K562 (cell line): ENCODE results near the gene MDM4. TPM values are rescaled to one million over a fixed set of nuclear protein-coding genes. Genes with fewer than 3 reads are reported as not detected.

Experiments used
- CCNT2 ChIP-seq: IDR thresholded peaks from 2 replicates; pipeline ENCODE4 v1.6.1; 2011; ENCODE audit warnings: borderline replicate concordance, low read depth, mild to moderate bottlenecking, moderate library complexity, mixed read lengths, low read length; ENCODE audit not compliant: insufficient read length; ENCODE audit errors: extremely low read depth
- DMBX1 ChIP-seq: fragments of 250-450 bp; sonication (Bioruptor Pico); IDR thresholded peaks from 2 replicates; pipeline ENCODE4 v1.8.0; 2022; ENCODE audit warnings: inconsistent platforms, mild to moderate bottlenecking, moderate library complexity, borderline replicate concordance
- EGR1 ChIP-seq: fragments of 450-650 bp; conservative IDR thresholded peaks from 2 replicates; pipeline ENCODE4 v1.6.1; 2017; ENCODE audit warnings: mild to moderate bottlenecking
- JUN ChIP-seq, 2 experiments: sonication (generic) in 1 of 2; formaldehyde crosslinking in 1 of 2; IDR thresholded peaks; 2 replicates each; pipeline versions ENCODE4 v1.6.1 to v1.8.0; 2012 to 2022; ENCODE audit warnings: borderline replicate concordance in 2 of 2, mild to moderate bottlenecking in 2 of 2, improper control_type of control experiment in 1 of 2, low read depth in 1 of 2, low read length in 1 of 2, missing genetic modification reagents in 1 of 2
- MBD2 ChIP-seq: sonication (generic); IDR thresholded peaks from 2 replicates; pipeline ENCODE4 v1.6.1; 2016; ENCODE audit warnings: low read depth, borderline replicate concordance
- NBN ChIP-seq: fragments of 450-650 bp; IDR thresholded peaks from 2 replicates; pipeline ENCODE4 v1.6.1; 2016; ENCODE audit warnings: low read depth, mild to moderate bottlenecking
- NEUROD1 ChIP-seq: fragments of 150-350 bp; IDR thresholded peaks from 2 replicates; pipeline ENCODE4 v1.6.1; 2014; ENCODE audit warnings: borderline replicate concordance, low read length, low read depth; ENCODE audit not compliant: partially characterized antibody
- RAD21 ChIP-seq, 2 experiments: fragments of 250-450 bp in 1 of 2; fragments of 450-650 bp in 1 of 2; sonication (Bioruptor Pico) in 1 of 2; formaldehyde crosslinking in 1 of 2; IDR thresholded peaks in 1 of 2; conservative IDR thresholded peaks in 1 of 2; 2 replicates each; pipeline versions ENCODE4 v1.4.0 to v1.8.0; 2020 to 2022; ENCODE audit warnings: mild to moderate bottlenecking in 2 of 2, moderate library complexity in 1 of 2
- SMC3 ChIP-seq: conservative IDR thresholded peaks from 2 replicates; pipeline ENCODE4 v1.6.1; 2011; ENCODE audit warnings: low read depth, low read length, improper control_type of control experiment; ENCODE audit not compliant: insufficient read depth
- ZNF316 ChIP-seq: fragments of 450-650 bp; IDR thresholded peaks from 2 replicates; pipeline ENCODE4 v1.6.1; 2016
- polyA plus RNA-seq, 8 experiments: library from polyadenylated mRNA; depleted of rRNA in 4 of 8; stranded (reverse) in 5 of 8; unstranded in 3 of 8; fragments of >200 nt; fragmentation: Nextera tagmentation in 2 of 8; fragmentation: Illumina TruSeq in 1 of 8; extraction: Ambion mirVana in 2 of 8; extraction: Trizol in 1 of 8; gene quantifications; 2 replicates each; pipeline versions ENCODE4 v1.2.1 to v1.2.3, GENCODE V29; 2011 to 2014; ENCODE audit warnings: inconsistent platforms in 1 of 8, missing spikeins in 1 of 8
- total RNA-seq, 7 experiments: library from RNA; depleted of rRNA in 6 of 7; stranded (reverse); fragments of >200 nt in 6 of 7; fragmentation: Illumina TruSeq in 2 of 7; extraction: Trizol in 2 of 7; gene quantifications; 2 replicates each; pipeline versions ENCODE4 v1.2.1 to v1.2.3, GENCODE V29; 2011 to 2021; ENCODE audit warnings: low replicate concordance in 1 of 7
- TF ChIP-seq, protein P1 (sequence below): fragments of 450-650 bp; IDR thresholded peaks from 2 replicates; pipeline ENCODE4 v1.6.1; 2014; ENCODE audit warnings: low read depth, mild to moderate bottlenecking, moderate library complexity, borderline replicate concordance
- TF ChIP-seq, protein P2 (sequence below): IDR thresholded peaks from 2 replicates; pipeline ENCODE4 v1.6.1; 2012; ENCODE audit warnings: low read depth, low read length, improper control_type of control experiment, borderline replicate concordance
- TF ChIP-seq, protein P3 (sequence below): IDR thresholded peaks from 2 replicates; pipeline ENCODE4 v1.6.1; 2011; ENCODE audit warnings: borderline replicate concordance, low read depth, mild to moderate bottlenecking, moderate library complexity, low read length; ENCODE audit not compliant: insufficient read depth, poor library complexity, severe bottlenecking
- TF ChIP-seq, protein P4 (sequence below): conservative IDR thresholded peaks from 2 replicates; pipeline ENCODE4 v1.6.1; 2011; ENCODE audit warnings: low read depth, mild to moderate bottlenecking, low read length; ENCODE audit not compliant: control insufficient read depth
- TF ChIP-seq, protein P5 (sequence below): fragments of 450-650 bp; formaldehyde crosslinking; IDR thresholded peaks from 2 replicates; pipeline ENCODE4 v1.4.0; 2020; ENCODE audit warnings: mild to moderate bottlenecking, moderate library complexity

Gene MDM4
- total and polyA plus RNA-seq, 9 of the 15 experiments (the other 6 are each of a cell fraction or from before 2014, with no cell fraction given): 3.3 to 61.7 (median 21.2) TPM

DNA sequence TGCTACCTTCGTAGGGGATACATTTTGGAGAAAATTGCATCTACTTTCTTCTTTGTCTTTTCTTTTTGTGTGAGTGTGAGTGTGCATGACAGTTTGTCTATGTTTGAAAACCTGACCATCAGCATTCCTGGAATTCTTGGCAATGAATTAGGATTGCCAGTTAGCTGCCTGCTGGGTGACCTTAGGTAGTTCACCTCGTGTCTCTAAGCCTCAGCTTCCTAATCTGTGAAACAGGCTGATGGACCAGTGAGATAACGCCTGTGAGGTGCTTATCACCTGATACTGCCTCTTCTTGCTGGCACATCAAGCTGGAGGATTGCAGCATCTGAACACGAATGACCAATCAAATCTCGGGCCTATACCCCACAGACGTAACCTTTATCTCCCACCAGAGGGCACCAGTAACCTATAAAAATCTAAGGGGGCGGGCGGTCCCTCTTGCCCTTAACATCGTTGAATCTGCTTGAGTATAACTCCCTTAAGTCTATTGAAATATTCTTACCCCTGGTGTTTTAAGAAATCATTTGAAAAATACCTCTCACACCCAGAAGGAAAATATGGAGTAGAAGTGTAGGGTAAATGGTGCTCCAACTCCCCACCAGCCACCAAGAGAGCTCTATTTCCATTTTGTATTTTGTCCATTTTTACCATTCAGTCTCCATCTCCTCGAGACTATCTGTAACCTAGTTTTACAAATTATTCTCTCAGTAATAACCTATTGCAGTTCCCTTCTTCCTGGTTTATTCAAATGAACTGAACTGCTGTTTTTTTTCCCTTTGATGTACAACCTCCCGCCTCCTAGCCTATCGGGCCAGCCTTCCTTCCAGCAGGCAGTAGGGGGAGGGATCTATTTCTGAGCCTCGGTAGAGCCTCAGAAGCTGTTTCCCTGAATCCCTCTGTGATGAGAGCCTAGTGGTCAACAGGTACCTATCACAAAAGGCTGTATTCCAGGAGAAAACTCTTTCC, 49.7 kb downstream of the MDM4 start (continued):
- TF ChIP-seq DMBX1 (CRISPR knock-in tag): peak; percentile 24; the same call in 1 of the 2 replicates
- TF ChIP-seq NBN: peak; percentile 88; the same call in 1 of the 2 replicates
- TF ChIP-seq, protein P1, sequence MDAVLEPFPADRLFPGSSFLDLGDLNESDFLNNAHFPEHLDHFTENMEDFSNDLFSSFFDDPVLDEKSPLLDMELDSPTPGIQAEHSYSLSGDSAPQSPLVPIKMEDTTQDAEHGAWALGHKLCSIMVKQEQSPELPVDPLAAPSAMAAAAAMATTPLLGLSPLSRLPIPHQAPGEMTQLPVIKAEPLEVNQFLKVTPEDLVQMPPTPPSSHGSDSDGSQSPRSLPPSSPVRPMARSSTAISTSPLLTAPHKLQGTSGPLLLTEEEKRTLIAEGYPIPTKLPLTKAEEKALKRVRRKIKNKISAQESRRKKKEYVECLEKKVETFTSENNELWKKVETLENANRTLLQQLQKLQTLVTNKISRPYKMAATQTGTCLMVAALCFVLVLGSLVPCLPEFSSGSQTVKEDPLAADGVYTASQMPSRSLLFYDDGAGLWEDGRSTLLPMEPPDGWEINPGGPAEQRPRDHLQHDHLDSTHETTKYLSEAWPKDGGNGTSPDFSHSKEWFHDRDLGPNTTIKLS: peak; percentile 74; the same call in 1 of the 2 replicates
- peak; percentile 90 for TF ChIP-seq ZNF316
- TF ChIP-seq RAD21 (CRISPR knock-in tag; conservative IDR thresholded peaks at IDR 0.05 in 1 of 2, IDR thresholded peaks at IDR 0.05 in 1 of 2): peak; percentile 94 to 98
- TF ChIP-seq NEUROD1: peak; percentile 24
- TF ChIP-seq, protein P2, sequence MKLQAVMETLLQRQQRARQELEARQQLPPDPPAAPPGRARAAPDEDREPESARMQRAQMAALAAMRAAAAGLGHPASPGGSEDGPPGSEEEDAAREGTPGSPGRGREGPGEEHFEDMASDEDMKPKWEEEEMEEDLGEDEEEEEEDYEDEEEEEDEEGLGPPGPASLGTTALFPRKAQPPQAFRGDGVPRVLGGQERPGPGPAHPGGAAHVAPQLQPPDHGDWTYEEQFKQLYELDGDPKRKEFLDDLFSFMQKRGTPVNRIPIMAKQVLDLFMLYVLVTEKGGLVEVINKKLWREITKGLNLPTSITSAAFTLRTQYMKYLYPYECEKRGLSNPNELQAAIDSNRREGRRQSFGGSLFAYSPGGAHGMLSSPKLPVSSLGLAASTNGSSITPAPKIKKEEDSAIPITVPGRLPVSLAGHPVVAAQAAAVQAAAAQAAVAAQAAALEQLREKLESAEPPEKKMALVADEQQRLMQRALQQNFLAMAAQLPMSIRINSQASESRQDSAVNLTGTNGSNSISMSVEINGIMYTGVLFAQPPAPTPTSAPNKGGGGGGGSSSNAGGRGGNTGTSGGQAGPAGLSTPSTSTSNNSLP: peak; percentile 87
- TF ChIP-seq SMC3: peak; percentile 89
- peak; percentile 71 for TF ChIP-seq CCNT2
- TF ChIP-seq, protein P3, sequence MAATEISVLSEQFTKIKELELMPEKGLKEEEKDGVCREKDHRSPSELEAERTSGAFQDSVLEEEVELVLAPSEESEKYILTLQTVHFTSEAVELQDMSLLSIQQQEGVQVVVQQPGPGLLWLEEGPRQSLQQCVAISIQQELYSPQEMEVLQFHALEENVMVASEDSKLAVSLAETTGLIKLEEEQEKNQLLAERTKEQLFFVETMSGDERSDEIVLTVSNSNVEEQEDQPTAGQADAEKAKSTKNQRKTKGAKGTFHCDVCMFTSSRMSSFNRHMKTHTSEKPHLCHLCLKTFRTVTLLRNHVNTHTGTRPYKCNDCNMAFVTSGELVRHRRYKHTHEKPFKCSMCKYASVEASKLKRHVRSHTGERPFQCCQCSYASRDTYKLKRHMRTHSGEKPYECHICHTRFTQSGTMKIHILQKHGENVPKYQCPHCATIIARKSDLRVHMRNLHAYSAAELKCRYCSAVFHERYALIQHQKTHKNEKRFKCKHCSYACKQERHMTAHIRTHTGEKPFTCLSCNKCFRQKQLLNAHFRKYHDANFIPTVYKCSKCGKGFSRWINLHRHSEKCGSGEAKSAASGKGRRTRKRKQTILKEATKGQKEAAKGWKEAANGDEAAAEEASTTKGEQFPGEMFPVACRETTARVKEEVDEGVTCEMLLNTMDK: peak; percentile 2
- TF ChIP-seq EGR1: 0 out of 2 replicates have a peak, but pooled peaks have one; percentile 18
- TF ChIP-seq MBD2: 0 out of 2 replicates have a peak, but pooled peaks have one; percentile 27
- peak; percentile 75 for TF ChIP-seq JUN (IDR thresholded peaks at IDR 0.05; ENCODE audit: borderline replicate concordance, low read depth, low read length)
- TF ChIP-seq JUN (CRISPR knock-in tag; IDR thresholded peaks at IDR 0.05; ENCODE audit: borderline replicate concordance): no peak
- TF ChIP-seq, protein P4, sequence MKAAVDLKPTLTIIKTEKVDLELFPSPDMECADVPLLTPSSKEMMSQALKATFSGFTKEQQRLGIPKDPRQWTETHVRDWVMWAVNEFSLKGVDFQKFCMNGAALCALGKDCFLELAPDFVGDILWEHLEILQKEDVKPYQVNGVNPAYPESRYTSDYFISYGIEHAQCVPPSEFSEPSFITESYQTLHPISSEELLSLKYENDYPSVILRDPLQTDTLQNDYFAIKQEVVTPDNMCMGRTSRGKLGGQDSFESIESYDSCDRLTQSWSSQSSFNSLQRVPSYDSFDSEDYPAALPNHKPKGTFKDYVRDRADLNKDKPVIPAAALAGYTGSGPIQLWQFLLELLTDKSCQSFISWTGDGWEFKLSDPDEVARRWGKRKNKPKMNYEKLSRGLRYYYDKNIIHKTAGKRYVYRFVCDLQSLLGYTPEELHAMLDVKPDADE: 0 out of 2 replicates have a peak, but pooled peaks have one; percentile 21
- TF ChIP-seq, protein P5, sequence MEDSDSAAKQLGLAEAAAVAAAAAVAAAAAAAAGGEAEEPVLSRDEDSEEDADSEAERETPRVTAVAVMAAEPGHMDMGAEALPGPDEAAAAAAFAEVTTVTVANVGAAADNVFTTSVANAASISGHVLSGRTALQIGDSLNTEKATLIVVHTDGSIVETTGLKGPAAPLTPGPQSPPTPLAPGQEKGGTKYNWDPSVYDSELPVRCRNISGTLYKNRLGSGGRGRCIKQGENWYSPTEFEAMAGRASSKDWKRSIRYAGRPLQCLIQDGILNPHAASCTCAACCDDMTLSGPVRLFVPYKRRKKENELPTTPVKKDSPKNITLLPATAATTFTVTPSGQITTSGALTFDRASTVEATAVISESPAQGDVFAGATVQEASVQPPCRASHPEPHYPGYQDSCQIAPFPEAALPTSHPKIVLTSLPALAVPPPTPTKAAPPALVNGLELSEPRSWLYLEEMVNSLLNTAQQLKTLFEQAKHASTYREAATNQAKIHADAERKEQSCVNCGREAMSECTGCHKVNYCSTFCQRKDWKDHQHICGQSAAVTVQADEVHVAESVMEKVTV (CRISPR knock-in tag): peak; percentile 97
